Measurements from ENCODE around the gene ARHGAP40. TPM values are rescaled to one million over a fixed set of nuclear protein-coding genes. Genes with fewer than 3 reads are reported as not detected.

ARHGAP40 gene
- total and polyA plus RNA-seq, 2 of the 13 experiments (the other 11 are each of a cell fraction or from before 2014, with no cell fraction given): 0.75 to 2.1 TPM

DNA sequence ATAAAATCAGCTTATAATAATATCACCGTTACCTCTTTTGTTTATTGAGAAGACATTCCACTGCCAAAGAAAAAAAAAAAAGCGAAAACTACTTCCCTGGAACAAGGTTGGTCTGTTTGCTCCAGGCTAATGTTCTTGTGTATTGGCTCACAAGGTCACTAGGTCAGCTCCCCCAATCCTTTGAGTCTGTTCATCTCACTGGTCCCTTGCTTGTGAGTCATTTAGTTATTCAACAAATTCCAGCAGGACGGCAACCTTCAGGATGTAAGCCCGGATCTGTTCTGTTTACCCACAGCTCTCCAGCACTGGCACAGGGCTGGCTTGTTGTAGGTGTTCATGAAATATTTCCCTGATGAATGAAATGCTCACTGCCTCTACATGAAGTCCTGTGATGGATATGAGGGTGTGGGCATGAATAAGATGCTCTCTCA lies 3.3 kb downstream of the ARHGAP40 start (continued):
- TF ChIP-seq KDM1A (CRISPR knock-in tag; IDR thresholded peaks at IDR 0.05) (peak; percentile 92), ZNF749 (CRISPR knock-in tag; IDR thresholded peaks at IDR 0.05; ENCODE audit: borderline replicate concordance) (peak; percentile 54; the same call in 1 of the 2 replicates), ZNF746 (CRISPR knock-in tag; IDR thresholded peaks at IDR 0.05) (no peak; the same call in 1 of the 2 replicates), ASH2L (IDR thresholded peaks at IDR 0.05; ENCODE audit: insufficient read length, low read depth, low read length) (peak; percentile 74), YEATS4 (CRISPR knock-in tag; IDR thresholded peaks at IDR 0.05; ENCODE audit: borderline replicate concordance) (peak; percentile 65; the same call in 1 of the 2 replicates), ZMYM3 (CRISPR knock-in tag; IDR thresholded peaks at IDR 0.05) (peak; percentile 88), MIER2 (CRISPR knock-in tag; IDR thresholded peaks at IDR 0.05) (peak; percentile 91; the same call in 1 of the 2 replicates), HCFC1 (IDR thresholded peaks at IDR 0.05; ENCODE audit: low read depth, low read length) (no peak), SMARCC2 (IDR thresholded peaks at IDR 0.05) (no peak), SNRNP70 (IDR thresholded peaks at IDR 0.05; ENCODE audit: low read depth, low read length) (no peak), NFRKB (IDR thresholded peaks at IDR 0.05) (no peak), ZNF205 (CRISPR knock-in tag; IDR thresholded peaks at IDR 0.05) (peak; percentile 77; the same call in 1 of the 2 replicates), PCBP1 (IDR thresholded peaks at IDR 0.05; ENCODE audit: borderline replicate concordance, low read depth, low read length) (no peak), FOXM1 (CRISPR knock-in tag; IDR thresholded peaks at IDR 0.05) (no peak), NFKB2 (CRISPR knock-in tag; IDR thresholded peaks at IDR 0.05; ENCODE audit: borderline replicate concordance) (no peak)
- TF ChIP-seq, protein P1, sequence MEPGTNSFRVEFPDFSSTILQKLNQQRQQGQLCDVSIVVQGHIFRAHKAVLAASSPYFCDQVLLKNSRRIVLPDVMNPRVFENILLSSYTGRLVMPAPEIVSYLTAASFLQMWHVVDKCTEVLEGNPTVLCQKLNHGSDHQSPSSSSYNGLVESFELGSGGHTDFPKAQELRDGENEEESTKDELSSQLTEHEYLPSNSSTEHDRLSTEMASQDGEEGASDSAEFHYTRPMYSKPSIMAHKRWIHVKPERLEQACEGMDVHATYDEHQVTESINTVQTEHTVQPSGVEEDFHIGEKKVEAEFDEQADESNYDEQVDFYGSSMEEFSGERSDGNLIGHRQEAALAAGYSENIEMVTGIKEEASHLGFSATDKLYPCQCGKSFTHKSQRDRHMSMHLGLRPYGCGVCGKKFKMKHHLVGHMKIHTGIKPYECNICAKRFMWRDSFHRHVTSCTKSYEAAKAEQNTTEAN (CRISPR knock-in tag; conservative IDR thresholded peaks at IDR 0.05): peak; percentile 65
- TF ChIP-seq, protein P2, sequence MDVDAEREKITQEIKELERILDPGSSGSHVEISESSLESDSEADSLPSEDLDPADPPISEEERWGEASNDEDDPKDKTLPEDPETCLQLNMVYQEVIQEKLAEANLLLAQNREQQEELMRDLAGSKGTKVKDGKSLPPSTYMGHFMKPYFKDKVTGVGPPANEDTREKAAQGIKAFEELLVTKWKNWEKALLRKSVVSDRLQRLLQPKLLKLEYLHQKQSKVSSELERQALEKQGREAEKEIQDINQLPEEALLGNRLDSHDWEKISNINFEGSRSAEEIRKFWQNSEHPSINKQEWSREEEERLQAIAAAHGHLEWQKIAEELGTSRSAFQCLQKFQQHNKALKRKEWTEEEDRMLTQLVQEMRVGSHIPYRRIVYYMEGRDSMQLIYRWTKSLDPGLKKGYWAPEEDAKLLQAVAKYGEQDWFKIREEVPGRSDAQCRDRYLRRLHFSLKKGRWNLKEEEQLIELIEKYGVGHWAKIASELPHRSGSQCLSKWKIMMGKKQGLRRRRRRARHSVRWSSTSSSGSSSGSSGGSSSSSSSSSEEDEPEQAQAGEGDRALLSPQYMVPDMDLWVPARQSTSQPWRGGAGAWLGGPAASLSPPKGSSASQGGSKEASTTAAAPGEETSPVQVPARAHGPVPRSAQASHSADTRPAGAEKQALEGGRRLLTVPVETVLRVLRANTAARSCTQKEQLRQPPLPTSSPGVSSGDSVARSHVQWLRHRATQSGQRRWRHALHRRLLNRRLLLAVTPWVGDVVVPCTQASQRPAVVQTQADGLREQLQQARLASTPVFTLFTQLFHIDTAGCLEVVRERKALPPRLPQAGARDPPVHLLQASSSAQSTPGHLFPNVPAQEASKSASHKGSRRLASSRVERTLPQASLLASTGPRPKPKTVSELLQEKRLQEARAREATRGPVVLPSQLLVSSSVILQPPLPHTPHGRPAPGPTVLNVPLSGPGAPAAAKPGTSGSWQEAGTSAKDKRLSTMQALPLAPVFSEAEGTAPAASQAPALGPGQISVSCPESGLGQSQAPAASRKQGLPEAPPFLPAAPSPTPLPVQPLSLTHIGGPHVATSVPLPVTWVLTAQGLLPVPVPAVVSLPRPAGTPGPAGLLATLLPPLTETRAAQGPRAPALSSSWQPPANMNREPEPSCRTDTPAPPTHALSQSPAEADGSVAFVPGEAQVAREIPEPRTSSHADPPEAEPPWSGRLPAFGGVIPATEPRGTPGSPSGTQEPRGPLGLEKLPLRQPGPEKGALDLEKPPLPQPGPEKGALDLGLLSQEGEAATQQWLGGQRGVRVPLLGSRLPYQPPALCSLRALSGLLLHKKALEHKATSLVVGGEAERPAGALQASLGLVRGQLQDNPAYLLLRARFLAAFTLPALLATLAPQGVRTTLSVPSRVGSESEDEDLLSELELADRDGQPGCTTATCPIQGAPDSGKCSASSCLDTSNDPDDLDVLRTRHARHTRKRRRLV (CRISPR knock-in tag; IDR thresholded peaks at IDR 0.05): no peak
- TF ChIP-seq, protein P3, sequence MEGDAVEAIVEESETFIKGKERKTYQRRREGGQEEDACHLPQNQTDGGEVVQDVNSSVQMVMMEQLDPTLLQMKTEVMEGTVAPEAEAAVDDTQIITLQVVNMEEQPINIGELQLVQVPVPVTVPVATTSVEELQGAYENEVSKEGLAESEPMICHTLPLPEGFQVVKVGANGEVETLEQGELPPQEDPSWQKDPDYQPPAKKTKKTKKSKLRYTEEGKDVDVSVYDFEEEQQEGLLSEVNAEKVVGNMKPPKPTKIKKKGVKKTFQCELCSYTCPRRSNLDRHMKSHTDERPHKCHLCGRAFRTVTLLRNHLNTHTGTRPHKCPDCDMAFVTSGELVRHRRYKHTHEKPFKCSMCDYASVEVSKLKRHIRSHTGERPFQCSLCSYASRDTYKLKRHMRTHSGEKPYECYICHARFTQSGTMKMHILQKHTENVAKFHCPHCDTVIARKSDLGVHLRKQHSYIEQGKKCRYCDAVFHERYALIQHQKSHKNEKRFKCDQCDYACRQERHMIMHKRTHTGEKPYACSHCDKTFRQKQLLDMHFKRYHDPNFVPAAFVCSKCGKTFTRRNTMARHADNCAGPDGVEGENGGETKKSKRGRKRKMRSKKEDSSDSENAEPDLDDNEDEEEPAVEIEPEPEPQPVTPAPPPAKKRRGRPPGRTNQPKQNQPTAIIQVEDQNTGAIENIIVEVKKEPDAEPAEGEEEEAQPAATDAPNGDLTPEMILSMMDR (CRISPR knock-in tag; IDR thresholded peaks at IDR 0.05): peak; percentile 27
- TF ChIP-seq, protein P4, sequence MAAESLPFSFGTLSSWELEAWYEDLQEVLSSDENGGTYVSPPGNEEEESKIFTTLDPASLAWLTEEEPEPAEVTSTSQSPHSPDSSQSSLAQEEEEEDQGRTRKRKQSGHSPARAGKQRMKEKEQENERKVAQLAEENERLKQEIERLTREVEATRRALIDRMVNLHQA (CRISPR knock-in tag; IDR thresholded peaks at IDR 0.05): no peak; the same call in 1 of the 2 replicates
- TF ChIP-seq, protein P5, sequence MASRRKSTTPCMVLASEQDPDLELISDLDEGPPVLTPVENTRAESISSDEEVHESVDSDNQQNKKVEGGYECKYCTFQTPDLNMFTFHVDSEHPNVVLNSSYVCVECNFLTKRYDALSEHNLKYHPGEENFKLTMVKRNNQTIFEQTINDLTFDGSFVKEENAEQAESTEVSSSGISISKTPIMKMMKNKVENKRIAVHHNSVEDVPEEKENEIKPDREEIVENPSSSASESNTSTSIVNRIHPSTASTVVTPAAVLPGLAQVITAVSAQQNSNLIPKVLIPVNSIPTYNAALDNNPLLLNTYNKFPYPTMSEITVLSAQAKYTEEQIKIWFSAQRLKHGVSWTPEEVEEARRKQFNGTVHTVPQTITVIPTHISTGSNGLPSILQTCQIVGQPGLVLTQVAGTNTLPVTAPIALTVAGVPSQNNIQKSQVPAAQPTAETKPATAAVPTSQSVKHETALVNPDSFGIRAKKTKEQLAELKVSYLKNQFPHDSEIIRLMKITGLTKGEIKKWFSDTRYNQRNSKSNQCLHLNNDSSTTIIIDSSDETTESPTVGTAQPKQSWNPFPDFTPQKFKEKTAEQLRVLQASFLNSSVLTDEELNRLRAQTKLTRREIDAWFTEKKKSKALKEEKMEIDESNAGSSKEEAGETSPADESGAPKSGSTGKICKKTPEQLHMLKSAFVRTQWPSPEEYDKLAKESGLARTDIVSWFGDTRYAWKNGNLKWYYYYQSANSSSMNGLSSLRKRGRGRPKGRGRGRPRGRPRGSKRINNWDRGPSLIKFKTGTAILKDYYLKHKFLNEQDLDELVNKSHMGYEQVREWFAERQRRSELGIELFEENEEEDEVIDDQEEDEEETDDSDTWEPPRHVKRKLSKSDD (CRISPR knock-in tag; IDR thresholded peaks at IDR 0.05; ENCODE audit: low read depth): 0 out of 2 replicates have a peak, but pooled peaks have one; percentile 44
